HL-60 (cell line): ENCODE results near the gene CD160.

Source experiments
- DNase-seq, 2 experiments: peaks; one replicate each; pipeline ENCODE4 v3.0.0-alpha.2; 2010 to 2020; ENCODE audit warnings: low read depth in 1 of 2, low spot score in 1 of 2
- H3K27ac ChIP-seq: fragments of 250-450 bp; sonication (Bioruptor Pico); replicated peaks from 2 replicates; pipeline ENCODE4 v1.5.1; 2020; ENCODE audit warnings: mild to moderate bottlenecking, moderate library complexity
- H3K27me3 ChIP-seq: fragments of 250-450 bp; sonication (Bioruptor Pico); 2 replicates; pipeline ENCODE4 v1.5.1; 2021; ENCODE audit warnings: mild to moderate bottlenecking, moderate library complexity; ENCODE audit not compliant: insufficient read depth, poor library complexity, severe bottlenecking
- H3K4me3 ChIP-seq: replicated peaks from 2 replicates; pipeline ENCODE4 v1.5.1; 2011; ENCODE audit warnings: mild to moderate bottlenecking, control low read depth, low read length; ENCODE audit not compliant: insufficient read depth
- CTCF ChIP-seq: IDR thresholded peaks from one replicate; pipeline ENCODE4 v1.5.1; 2011; ENCODE audit warnings: low read length, control low read depth, inconsistent platforms; ENCODE audit not compliant: insufficient read depth
- GABPA ChIP-seq: IDR thresholded peaks from 2 replicates; pipeline ENCODE4 v1.6.1; 2012; ENCODE audit warnings: low read depth
- POLR2AphosphoS5 ChIP-seq: IDR thresholded peaks from 2 replicates; pipeline ENCODE4 v1.6.1; 2012; ENCODE audit warnings: low read depth
- REST ChIP-seq: IDR thresholded peaks from 2 replicates; pipeline ENCODE4 v1.6.1; 2012; ENCODE audit warnings: low read depth; ENCODE audit not compliant: insufficient replicate concordance
- SPI1 ChIP-seq: IDR thresholded peaks from 2 replicates; pipeline ENCODE4 v1.6.1; 2012; ENCODE audit warnings: low read depth, mild to moderate bottlenecking, borderline replicate concordance

CD160 gene

GRCh38 chr1:145740269-145740668 lies 21.0 kb downstream of the CD160 start:
- DNase-seq, result no peak
- no peak overlapping the region for H3K4me3 ChIP-seq
- TF ChIP-seq CTCF (no peak), GABPA (no peak), POLR2AphosphoS5 (no peak), REST (no peak), SPI1 (no peak)
- H3K27ac ChIP-seq, result no peak overlapping the region
- no peaks in the 10 kb centered on the region for H3K27me3 ChIP-seq

- Histone ChIP-seq H3K27me3 (no peaks in the 10 kb centered on the region), H3K27ac (peak overlapping the region; percentile 67), H3K4me3 (no peak overlapping the region)
- TF ChIP-seq POLR2AphosphoS5, result no peak
- peak; percentile 72 for TF ChIP-seq SPI1
- TF ChIP-seq GABPA, result no peak
- no peak for TF ChIP-seq REST
- no peak for TF ChIP-seq CTCF
- peak; percentile 2 to 61 for DNase-seq
Observed at GRCh38 chr1:145747398-145748247, 28.3 kb downstream of the CD160 start.

GRCh38 chr1:145750426-145750825 lies 31.1 kb downstream of the CD160 start:
- TF ChIP-seq SPI1, result no peak
- TF ChIP-seq REST, result no peak
- no peak for TF ChIP-seq CTCF
- TF ChIP-seq GABPA, result no peak
- no peaks in the 10 kb centered on the region for H3K27me3 ChIP-seq
- no peak overlapping the region for H3K4me3 ChIP-seq
- no peak overlapping the region for H3K27ac ChIP-seq
- peak in 1 of 2 experiments; percentile 23 for DNase-seq
